Measurements from ENCODE around the gene RILPL2. TPM values are rescaled to one million over a fixed set of nuclear protein-coding genes. Genes with fewer than 3 reads are reported as not detected.

Gene RILPL2
- total and polyA plus RNA-seq, 2 of the 13 experiments (the other 11 are each of a cell fraction or from before 2014, with no cell fraction given), result 2.7 to 8.1 TPM

DNA sequence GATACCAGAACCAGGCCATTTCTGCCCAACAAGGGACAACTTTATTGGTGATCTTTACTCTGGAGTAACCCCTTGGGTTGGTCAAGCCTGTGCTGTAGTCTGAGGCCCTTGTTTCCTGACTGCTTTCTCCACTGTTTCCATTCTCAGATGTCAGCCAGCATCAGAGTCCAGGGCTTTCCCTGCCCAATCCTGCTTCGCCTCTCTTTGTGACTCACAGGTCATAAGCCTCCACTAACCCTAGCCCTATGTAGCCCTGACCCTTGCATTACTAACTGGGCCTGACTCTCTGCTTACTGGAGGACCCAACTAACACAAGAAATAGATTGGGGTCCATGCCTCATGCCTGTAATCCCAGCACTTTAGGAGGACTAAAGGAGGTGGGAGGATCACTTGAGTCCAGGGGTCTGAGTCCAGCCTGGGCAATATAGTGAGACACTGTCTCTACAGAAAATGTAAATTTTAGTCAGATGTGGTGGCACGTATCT, 12.8 kb upstream of the RILPL2 start (continued):
- TF ChIP-seq PHF21A (CRISPR knock-in tag; IDR thresholded peaks at IDR 0.05), result no peak; the same call in 1 of the 2 replicates
- peak; percentile 38 to 65; a peak in 3 of 4 replicates for TF ChIP-seq NR2F1 (CRISPR knock-in tag; IDR thresholded peaks at IDR 0.05)
- peak; percentile 17; the same call in 1 of the 2 replicates for TF ChIP-seq HOXA3 (CRISPR knock-in tag; IDR thresholded peaks at IDR 0.05)
- no peak for TF ChIP-seq KDM4B (CRISPR knock-in tag; IDR thresholded peaks at IDR 0.05)
- no peak for TF ChIP-seq TFDP2 (CRISPR knock-in tag; IDR thresholded peaks at IDR 0.05)
- no peak for TF ChIP-seq JUNB (CRISPR knock-in tag; IDR thresholded peaks at IDR 0.05; ENCODE audit: borderline replicate concordance)
- TF ChIP-seq SPEN (CRISPR knock-in tag; IDR thresholded peaks at IDR 0.05; ENCODE audit: low read depth), result no peak
- TF ChIP-seq RERE (CRISPR knock-in tag; IDR thresholded peaks at IDR 0.05; ENCODE audit: low read depth), result 0 out of 2 replicates have a peak, but pooled peaks have one; percentile 29
- TF ChIP-seq ZNF644 (CRISPR knock-in tag; IDR thresholded peaks at IDR 0.05; ENCODE audit: low read depth), result 0 out of 2 replicates have a peak, but pooled peaks have one; percentile 38
- TF ChIP-seq ZNF550 (CRISPR knock-in tag; IDR thresholded peaks at IDR 0.05; ENCODE audit: borderline replicate concordance), result no peak
- TF ChIP-seq ARHGAP35 (CRISPR knock-in tag; IDR thresholded peaks at IDR 0.05; ENCODE audit: borderline replicate concordance), result no peak
- TF ChIP-seq, protein P1, sequence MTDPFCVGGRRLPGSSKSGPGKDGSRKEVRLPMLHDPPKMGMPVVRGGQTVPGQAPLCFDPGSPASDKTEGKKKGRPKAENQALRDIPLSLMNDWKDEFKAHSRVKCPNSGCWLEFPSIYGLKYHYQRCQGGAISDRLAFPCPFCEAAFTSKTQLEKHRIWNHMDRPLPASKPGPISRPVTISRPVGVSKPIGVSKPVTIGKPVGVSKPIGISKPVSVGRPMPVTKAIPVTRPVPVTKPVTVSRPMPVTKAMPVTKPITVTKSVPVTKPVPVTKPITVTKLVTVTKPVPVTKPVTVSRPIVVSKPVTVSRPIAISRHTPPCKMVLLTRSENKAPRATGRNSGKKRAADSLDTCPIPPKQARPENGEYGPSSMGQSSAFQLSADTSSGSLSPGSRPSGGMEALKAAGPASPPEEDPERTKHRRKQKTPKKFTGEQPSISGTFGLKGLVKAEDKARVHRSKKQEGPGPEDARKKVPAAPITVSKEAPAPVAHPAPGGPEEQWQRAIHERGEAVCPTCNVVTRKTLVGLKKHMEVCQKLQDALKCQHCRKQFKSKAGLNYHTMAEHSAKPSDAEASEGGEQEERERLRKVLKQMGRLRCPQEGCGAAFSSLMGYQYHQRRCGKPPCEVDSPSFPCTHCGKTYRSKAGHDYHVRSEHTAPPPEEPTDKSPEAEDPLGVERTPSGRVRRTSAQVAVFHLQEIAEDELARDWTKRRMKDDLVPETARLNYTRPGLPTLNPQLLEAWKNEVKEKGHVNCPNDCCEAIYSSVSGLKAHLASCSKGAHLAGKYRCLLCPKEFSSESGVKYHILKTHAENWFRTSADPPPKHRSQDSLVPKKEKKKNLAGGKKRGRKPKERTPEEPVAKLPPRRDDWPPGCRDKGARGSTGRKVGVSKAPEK (CRISPR knock-in tag; IDR thresholded peaks at IDR 0.05; ENCODE audit: borderline replicate concordance), result no peak
- TF ChIP-seq, protein P2, sequence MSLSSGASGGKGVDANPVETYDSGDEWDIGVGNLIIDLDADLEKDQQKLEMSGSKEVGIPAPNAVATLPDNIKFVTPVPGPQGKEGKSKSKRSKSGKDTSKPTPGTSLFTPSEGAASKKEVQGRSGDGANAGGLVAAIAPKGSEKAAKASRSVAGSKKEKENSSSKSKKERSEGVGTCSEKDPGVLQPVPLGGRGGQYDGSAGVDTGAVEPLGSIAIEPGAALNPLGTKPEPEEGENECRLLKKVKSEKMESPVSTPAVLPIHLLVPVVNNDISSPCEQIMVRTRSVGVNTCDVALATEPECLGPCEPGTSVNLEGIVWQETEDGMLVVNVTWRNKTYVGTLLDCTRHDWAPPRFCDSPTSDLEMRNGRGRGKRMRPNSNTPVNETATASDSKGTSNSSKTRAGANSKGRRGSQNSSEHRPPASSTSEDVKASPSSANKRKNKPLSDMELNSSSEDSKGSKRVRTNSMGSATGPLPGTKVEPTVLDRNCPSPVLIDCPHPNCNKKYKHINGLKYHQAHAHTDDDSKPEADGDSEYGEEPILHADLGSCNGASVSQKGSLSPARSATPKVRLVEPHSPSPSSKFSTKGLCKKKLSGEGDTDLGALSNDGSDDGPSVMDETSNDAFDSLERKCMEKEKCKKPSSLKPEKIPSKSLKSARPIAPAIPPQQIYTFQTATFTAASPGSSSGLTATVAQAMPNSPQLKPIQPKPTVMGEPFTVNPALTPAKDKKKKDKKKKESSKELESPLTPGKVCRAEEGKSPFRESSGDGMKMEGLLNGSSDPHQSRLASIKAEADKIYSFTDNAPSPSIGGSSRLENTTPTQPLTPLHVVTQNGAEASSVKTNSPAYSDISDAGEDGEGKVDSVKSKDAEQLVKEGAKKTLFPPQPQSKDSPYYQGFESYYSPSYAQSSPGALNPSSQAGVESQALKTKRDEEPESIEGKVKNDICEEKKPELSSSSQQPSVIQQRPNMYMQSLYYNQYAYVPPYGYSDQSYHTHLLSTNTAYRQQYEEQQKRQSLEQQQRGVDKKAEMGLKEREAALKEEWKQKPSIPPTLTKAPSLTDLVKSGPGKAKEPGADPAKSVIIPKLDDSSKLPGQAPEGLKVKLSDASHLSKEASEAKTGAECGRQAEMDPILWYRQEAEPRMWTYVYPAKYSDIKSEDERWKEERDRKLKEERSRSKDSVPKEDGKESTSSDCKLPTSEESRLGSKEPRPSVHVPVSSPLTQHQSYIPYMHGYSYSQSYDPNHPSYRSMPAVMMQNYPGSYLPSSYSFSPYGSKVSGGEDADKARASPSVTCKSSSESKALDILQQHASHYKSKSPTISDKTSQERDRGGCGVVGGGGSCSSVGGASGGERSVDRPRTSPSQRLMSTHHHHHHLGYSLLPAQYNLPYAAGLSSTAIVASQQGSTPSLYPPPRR (CRISPR knock-in tag; IDR thresholded peaks at IDR 0.05; ENCODE audit: borderline replicate concordance), result no peak
- no peak for TF ChIP-seq U2AF2 (IDR thresholded peaks at IDR 0.05; ENCODE audit: low read depth, low read length)

All from HepG2 (cell line).